Muscle layer of duodenum (tissue), 2 donors: Measurements from ENCODE around the gene CUBN.

ENCODE experiments used
- H3K27ac ChIP-seq: one replicate; pipeline ENCODE4 v1.7.0; 2013; ENCODE audit warnings: mild to moderate bottlenecking, low read length
- H3K27me3 ChIP-seq: one replicate; pipeline ENCODE4 v1.7.0; 2013; ENCODE audit warnings: low read depth, mild to moderate bottlenecking, control low read depth, low read length
- H3K36me3 ChIP-seq, 2 donors: one replicate each; pipeline ENCODE4 v1.7.0; 2013; ENCODE audit warnings: low read length in 2 of 2, control low read depth in 1 of 2, mild to moderate bottlenecking in 1 of 2; ENCODE audit not compliant: insufficient read depth in 2 of 2, control insufficient read depth in 1 of 2
- H3K4me1 ChIP-seq, 2 donors: one replicate each; pipeline ENCODE4 v1.7.0; 2013; ENCODE audit warnings: low read length in 2 of 2, mild to moderate bottlenecking in 2 of 2, control low read depth in 1 of 2, moderate library complexity in 1 of 2; ENCODE audit not compliant: insufficient read depth in 2 of 2, control insufficient read depth in 1 of 2
- H3K4me3 ChIP-seq, 2 donors: one replicate each; pipeline ENCODE4 v1.7.0; 2013; ENCODE audit warnings: low read length in 2 of 2, low read depth in 1 of 2, mild to moderate bottlenecking in 1 of 2
- H3K9me3 ChIP-seq, 2 donors: one replicate each; pipeline ENCODE4 v1.7.0; 2013; ENCODE audit warnings: low read length in 2 of 2, control low read depth in 1 of 2, mild to moderate bottlenecking in 1 of 2; ENCODE audit not compliant: control insufficient read depth in 1 of 2
- donor health status: healthy.

CUBN gene

DNA sequence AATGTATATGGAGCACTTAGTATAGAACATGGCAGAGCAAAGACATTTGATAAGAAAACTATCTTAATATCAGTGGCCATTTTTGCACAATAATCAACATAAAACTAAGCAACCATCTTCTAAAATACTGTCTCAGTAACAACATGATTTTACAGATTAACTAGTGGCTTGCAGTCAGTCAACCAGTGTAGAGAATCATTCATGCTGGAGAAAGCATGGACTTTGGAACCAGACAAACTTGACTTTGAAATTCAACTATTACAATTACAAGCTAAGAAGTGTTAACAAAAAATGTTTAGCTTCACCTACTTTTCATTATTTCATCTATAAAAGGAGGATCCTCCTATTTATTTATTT is 27.7 kb downstream of the CUBN start:
- Histone ChIP-seq H3K27me3 (no peaks in the 10 kb centered on the region), H3K27ac (no peak overlapping the region), H3K36me3 (no peaks in the 10 kb centered on the region), H3K9me3 (no peaks in the 10 kb centered on the region), H3K4me1 (no peaks in the 10 kb centered on the region), H3K4me3 (no peak overlapping the region)

DNA sequence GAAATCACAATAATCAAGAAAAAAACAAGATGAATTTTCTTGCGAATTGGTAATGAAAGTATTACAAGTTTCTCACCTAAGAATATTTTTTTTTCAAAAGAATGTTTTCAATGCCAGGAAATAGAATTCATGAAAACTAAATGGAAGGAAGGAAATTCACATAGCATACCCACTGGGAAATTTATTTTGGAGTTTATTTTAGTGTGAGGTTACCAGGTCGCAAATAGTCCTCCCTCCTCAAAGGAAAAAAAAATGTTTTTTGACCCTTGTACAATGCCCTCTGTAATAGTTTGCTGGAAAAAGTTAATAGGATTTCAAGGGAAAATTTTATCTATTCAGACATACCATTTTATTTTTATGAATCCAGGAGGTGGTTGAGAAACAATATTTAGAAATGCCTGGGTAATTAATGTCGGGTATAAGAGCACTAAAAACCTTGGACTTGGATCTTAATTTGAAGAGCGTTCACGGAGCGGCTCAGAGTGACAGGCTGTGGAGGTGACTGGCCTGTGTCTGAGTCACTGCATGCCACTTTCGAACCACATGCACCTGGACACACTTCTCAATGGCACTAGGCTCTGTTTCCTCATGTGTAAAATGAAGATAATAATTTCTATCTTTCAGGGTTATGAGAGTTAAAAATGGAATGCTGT is 28.2 kb downstream of the CUBN start:
- Histone ChIP-seq H3K36me3 (no peaks in the 10 kb centered on the region), H3K9me3 (no peaks in the 10 kb centered on the region), H3K27me3 (no peaks in the 10 kb centered on the region), H3K27ac (no peak overlapping the region), H3K4me3 (no peak overlapping the region), H3K4me1 (no peaks in the 10 kb centered on the region)

DNA sequence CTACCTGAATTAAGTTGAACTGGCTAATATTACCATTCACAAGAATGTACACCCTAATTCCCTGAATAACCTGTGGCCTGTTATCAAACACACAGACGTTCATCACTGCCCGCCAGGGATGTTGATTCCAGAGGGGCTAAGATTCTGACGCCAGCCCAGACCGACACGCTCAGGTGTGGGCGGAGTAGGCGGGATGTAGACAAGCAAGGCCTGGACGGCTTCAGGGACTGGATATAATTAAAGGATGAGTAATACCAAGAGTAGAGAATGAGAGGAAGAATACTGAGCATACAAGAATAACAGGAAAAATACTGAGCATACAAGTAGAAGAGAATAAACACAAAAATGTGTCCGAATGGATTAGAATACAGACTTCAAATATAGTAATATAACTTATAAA is 29.0 kb downstream of the CUBN start:
- Histone ChIP-seq H3K4me3 (no peak overlapping the region), H3K4me1 (no peaks in the 10 kb centered on the region), H3K9me3 (no peaks in the 10 kb centered on the region), H3K36me3 (no peaks in the 10 kb centered on the region), H3K27me3 (no peaks in the 10 kb centered on the region), H3K27ac (no peak overlapping the region)

DNA sequence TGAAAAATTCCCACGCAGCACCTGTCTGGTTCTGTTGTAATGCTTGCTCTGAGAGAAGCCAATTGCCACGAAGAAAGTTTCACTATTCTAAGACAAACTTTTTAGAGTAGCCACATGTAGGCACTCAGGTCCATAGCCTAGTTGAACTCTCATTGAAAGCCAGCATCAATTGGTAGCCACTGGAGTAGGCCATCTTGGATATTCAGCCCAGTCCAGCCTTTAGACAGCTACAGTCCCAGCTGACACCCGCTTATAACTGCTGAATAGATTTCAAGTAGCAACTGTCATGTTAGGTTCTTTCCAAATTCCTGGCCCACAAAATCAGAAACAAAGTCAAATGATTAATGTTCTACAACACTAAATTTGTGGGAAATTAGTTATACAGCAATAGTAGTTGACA is 31.6 kb downstream of the CUBN start:
- Histone ChIP-seq H3K27me3 (no peaks in the 10 kb centered on the region), H3K27ac (no peak overlapping the region), H3K9me3 (no peaks in the 10 kb centered on the region), H3K4me1 (peaks cover 0 to 3% of the 10 kb centered on the region in 2 donors), H3K36me3 (no peaks in the 10 kb centered on the region), H3K4me3 (no peak overlapping the region)

DNA sequence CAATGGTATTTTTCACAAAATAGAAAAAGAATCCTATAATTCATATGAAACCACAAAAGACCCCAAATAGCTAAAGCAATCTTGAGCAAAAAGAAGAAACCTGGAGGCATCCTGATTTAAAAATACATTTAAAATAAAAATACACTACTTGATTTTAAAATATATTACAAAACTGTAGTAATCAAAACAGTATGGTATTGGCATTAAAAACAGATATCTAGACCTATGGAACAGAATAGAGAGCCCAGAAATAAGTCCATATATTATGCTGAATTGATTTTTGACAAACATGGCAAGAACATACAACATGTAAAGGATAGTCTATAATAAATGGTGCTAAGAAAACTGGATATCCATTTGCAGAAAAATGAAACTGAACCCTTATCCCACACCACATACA is 34.8 kb downstream of the CUBN start:
- no peaks in the 10 kb centered on the region for H3K36me3 ChIP-seq
- no peaks in the 10 kb centered on the region for H3K27me3 ChIP-seq
- H3K4me1 ChIP-seq: peaks cover 0 to 4% of the 10 kb centered on the region in 2 donors
- H3K9me3 ChIP-seq: no peaks in the 10 kb centered on the region
- no peak overlapping the region for H3K27ac ChIP-seq
- no peak overlapping the region for H3K4me3 ChIP-seq

DNA sequence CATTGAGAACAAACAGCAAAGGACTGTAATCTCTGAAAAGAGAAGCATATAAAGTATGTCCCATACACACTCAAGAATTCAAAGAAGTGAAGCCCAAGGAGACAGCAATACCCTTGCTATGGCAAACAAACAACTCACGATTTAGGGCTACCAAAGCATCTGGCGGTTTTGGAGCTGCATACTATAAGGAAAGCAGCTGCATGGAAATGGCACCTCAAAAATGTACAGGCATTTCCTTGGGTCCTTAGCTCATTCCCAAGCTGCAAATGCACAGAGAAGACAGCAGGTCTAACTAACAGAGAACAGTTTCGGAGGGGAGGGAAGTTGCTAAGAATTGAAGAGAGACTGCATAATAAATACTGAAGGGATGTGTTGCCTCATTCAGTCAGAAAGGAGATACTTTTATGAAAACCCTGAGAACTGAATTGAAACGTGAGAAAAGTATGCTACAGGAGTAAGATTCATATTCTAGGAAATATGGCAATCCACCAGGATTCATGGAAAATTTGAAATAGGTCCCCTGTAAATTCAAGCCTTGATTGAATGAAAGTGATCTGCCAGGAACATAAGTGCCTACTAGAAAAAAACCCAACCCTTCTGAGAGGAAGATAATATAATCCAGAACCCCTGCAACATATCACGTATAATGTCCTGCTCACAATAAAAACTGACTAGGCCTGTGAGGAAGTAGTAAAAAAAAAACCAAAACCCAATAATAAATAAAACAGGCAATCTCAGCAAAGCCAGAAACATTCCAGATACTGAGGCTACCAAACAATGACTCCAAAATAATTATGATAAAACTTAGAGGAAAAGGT is 36.4 kb downstream of the CUBN start:
- H3K27ac ChIP-seq: no peak overlapping the region
- H3K4me1 ChIP-seq: peaks cover 0 to 4% of the 10 kb centered on the region in 2 donors
- no peaks in the 10 kb centered on the region for H3K9me3 ChIP-seq
- no peaks in the 10 kb centered on the region for H3K36me3 ChIP-seq
- H3K27me3 ChIP-seq: no peaks in the 10 kb centered on the region
- H3K4me3 ChIP-seq: no peak overlapping the region

DNA sequence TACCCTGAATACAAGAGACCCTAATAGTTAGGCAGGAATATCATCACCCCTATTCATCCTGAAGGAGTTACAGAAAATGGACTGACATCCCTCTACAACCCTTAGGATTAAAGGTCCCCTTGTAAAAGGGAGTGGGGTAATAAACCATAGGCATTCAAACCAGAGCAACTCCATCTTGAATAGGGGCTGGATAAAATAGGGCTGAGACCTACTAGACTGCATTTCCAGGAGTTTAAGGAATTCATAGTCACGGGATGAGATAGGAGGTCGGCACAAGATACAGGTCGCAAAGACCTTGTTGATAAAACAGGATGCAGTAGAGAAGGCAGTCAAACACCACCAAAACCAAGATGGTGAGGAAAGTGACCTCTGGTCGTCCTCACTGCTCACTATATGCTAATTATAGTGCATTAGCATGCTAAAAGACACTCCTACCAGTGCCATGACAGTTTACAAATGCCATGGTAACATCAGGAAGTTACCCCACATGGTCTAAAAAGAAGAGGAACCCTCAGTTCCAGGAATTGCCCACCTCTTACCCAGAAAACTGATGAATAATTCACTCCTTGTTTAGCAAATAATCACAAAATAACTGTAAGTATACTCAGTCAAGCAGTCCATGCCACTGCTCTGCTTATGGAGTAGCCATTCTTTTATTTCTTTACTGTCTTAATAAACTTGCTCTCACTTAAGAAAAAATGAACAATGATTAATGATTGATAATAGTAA is 37.2 kb downstream of the CUBN start:
- no peak overlapping the region for H3K4me3 ChIP-seq
- no peaks in the 10 kb centered on the region for H3K27me3 ChIP-seq
- no peaks in the 10 kb centered on the region for H3K36me3 ChIP-seq
- H3K9me3 ChIP-seq: no peaks in the 10 kb centered on the region
- H3K27ac ChIP-seq: no peak overlapping the region
- peaks cover 0 to 4% of the 10 kb centered on the region in 2 donors for H3K4me1 ChIP-seq

DNA sequence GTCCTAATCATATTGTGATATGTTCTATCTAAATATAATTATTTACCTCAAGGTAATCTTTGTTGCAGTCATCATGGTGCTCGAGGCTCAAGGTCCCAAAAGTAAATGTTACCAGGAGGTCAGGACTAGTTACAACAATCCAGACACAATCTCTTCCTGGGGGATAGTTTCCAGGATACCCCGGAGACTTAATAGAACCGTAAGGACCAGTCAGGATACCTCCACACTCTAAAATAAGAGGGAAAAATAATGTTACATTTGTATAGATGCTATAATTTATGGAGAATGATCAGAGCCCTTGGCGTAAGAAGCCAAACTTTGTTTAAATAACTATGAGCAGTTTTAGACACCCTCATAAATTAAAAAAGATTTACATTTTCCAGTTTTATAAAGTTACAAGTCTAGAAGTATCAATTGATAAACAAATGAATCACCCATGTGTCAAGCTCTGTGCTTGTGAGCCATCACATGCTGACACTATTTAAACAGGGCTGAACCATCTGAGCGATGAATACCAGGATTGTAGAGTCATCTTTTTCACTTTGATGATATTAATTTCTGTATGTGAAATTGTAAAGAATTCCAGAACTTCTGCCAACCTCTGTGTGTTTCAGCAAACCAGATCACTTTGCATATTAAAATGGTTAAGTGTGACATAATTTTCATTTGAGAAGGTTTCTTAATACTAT is 41.3 kb downstream of the CUBN start:
- Histone ChIP-seq H3K27me3 (no peaks in the 10 kb centered on the region), H3K4me1 (peaks cover 0 to 4% of the 10 kb centered on the region in 2 donors), H3K4me3 (no peak overlapping the region), H3K36me3 (no peaks in the 10 kb centered on the region), H3K27ac (no peak overlapping the region), H3K9me3 (no peaks in the 10 kb centered on the region)

DNA sequence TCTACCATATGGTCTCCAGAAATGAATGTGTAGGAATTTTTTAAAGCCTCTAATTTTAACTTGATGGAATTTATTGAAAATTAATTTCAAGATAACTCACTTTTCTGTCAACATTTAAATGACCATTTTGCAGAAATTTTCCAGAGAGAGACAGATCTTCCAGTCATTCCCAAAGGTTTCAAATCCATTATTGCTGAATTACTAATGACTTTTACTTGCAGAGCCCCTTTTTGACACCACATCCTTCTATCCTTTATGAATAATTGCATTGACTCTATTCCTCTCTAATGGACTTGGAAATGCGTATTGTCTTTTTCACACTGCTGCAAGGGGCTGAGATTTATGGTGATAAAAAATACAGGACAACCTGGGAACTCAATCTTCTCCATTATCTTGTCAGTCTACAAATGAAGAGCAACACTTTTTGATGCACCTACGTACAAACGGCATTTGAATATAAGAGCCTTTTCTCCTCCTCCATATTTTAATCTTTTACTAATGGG is 42.7 kb downstream of the CUBN start:
- no peaks in the 10 kb centered on the region for H3K4me1 ChIP-seq
- no peaks in the 10 kb centered on the region for H3K36me3 ChIP-seq
- no peaks in the 10 kb centered on the region for H3K27me3 ChIP-seq
- no peaks in the 10 kb centered on the region for H3K9me3 ChIP-seq
- no peak overlapping the region for H3K4me3 ChIP-seq
- H3K27ac ChIP-seq: no peak overlapping the region

DNA sequence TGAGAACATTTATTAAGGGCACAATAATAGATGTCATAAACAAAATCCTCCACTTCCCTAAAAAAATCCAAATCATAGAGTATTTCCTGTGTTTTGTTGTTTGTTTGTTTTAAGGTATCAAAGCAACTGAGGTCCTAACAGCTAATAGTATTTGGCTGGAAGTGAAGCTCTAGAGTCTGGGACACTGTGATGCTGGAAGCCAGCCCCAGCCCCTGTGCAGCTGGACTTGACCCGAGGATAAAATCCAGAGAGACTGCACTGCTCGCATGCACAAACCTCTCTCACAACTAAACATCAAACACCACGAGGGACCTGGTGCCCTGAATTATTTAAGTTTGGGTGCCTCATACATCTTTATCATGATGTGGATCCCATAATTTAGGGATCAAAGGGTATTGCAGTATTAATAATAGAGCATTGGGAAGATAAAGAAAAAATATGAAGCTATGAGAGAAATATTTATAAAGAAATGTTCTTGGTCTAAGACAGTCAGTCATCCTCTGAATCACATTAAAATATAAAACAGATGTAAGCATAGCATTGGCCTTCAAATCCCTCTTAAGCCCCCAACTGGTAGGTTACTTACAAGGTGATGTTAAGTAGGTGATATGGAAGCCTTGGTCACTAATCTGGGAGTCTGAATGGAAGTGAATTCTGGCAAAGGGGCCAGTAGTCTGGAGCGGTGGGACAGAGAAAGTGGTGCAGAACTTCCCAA is 44.4 kb downstream of the CUBN start:
- H3K4me1 ChIP-seq: no peaks in the 10 kb centered on the region
- H3K27me3 ChIP-seq: no peaks in the 10 kb centered on the region
- no peak overlapping the region for H3K4me3 ChIP-seq
- no peaks in the 10 kb centered on the region for H3K36me3 ChIP-seq
- H3K27ac ChIP-seq: no peak overlapping the region
- H3K9me3 ChIP-seq: no peaks in the 10 kb centered on the region
